Measurements from ENCODE around the gene TM7SF2. TPM values are rescaled to one million over a fixed set of nuclear protein-coding genes. Genes with fewer than 3 reads are reported as not detected.

The TM7SF2 gene
- total and polyA plus RNA-seq, 2 of the 13 experiments (the other 11 are each of a cell fraction or from before 2014, with no cell fraction given), result 56.0 to 66.9 TPM

- TF ChIP-seq ZNF383 (CRISPR knock-in tag; IDR thresholded peaks at IDR 0.05; ENCODE audit: borderline replicate concordance), result no peak
- no peak for TF ChIP-seq SPEN (CRISPR knock-in tag; IDR thresholded peaks at IDR 0.05; ENCODE audit: low read depth)
- no peak for TF ChIP-seq ZBTB49 (CRISPR knock-in tag; IDR thresholded peaks at IDR 0.05; ENCODE audit: borderline replicate concordance)
- peak; percentile 22; the same call in 1 of the 2 replicates for TF ChIP-seq ELF1 (CRISPR knock-in tag; IDR thresholded peaks at IDR 0.05)
- TF ChIP-seq DRAP1 (CRISPR knock-in tag; IDR thresholded peaks at IDR 0.05), result peak; percentile 99
- no peak for TF ChIP-seq ZNF570 (CRISPR knock-in tag; IDR thresholded peaks at IDR 0.05; ENCODE audit: borderline replicate concordance)
- no peak for TF ChIP-seq ZNF34 (CRISPR knock-in tag; IDR thresholded peaks at IDR 0.05; ENCODE audit: borderline replicate concordance)
- no peak for TF ChIP-seq HOMEZ (CRISPR knock-in tag; IDR thresholded peaks at IDR 0.05; ENCODE audit: low read depth)
- TF ChIP-seq ZNF607 (CRISPR knock-in tag; IDR thresholded peaks at IDR 0.05; ENCODE audit: borderline replicate concordance), result 0 out of 2 replicates have a peak, but pooled peaks have one; percentile 19
- no peak for TF ChIP-seq DMAP1 (CRISPR knock-in tag; IDR thresholded peaks at IDR 0.05)
- no peak for TF ChIP-seq PAF1 (CRISPR knock-in tag; IDR thresholded peaks at IDR 0.05)
- no peak for TF ChIP-seq CHD2 (IDR thresholded peaks at IDR 0.05; ENCODE audit: low read depth, low read length)
- TF ChIP-seq CHD4 (IDR thresholded peaks at IDR 0.05; ENCODE audit: borderline replicate concordance, low read length), result no peak
- TF ChIP-seq PBX2 (CRISPR knock-in tag; IDR thresholded peaks at IDR 0.05), result no peak
- no peak; the same call in 1 of the 2 replicates for TF ChIP-seq NKX3-1 (CRISPR knock-in tag; IDR thresholded peaks at IDR 0.05)
- no peak for TF ChIP-seq NONO (IDR thresholded peaks at IDR 0.05)
- peak; percentile 69 for TF ChIP-seq NONO (CRISPR knock-in tag; conservative IDR thresholded peaks at IDR 0.05)
- no peak for TF ChIP-seq BRD4 (CRISPR knock-in tag; IDR thresholded peaks at IDR 0.05)
- peak in 1 of 2 experiments; percentile 80; a peak in 1 of 4 replicates for TF ChIP-seq REST (IDR thresholded peaks at IDR 0.05; ENCODE audit: borderline replicate concordance in 1 of 2, low read depth in 1 of 2, low read length in 2 of 2)
- no peak for TF ChIP-seq ZNF205 (CRISPR knock-in tag; IDR thresholded peaks at IDR 0.05)
- no peak; the same call in 1 of the 2 replicates for TF ChIP-seq ZNF775 (CRISPR knock-in tag; IDR thresholded peaks at IDR 0.05; ENCODE audit: borderline replicate concordance)
These were observed at the start of gene TM7SF2 (continued) for GRCh38 chr11:65111744-65112545.

All from HepG2 (cell line).